ENCODE results near the gene CCND2.

The CCND2 gene

DNA sequence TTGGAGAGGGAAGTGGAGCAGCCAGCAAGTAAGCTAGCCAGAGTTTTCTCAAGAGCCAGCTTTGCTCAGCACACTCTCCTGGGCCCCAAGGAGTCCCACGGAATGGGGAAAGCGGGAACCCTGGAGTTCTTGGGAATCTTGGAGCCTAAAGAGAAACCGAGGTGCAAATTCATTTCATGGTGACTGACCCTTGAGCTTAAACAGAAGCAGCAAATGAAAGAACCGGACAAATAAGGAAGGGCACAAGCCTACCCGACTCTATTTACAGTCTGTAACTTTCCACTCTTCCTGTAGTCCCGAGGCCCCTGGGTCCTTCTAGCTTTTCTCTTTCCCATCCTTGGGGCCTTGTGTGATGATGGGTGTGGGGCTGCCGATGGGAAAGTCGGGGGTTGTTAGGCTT, 29.3 kb downstream of the CCND2 start:
- no peak for DNase-seq (ENCODE audit: low spot score)
- in situ Hi-C loops (cut with MboI; ENCODE audit: low sequenced_read_pairs, unreplicated experiment), result loop anchor here (10.0 kb wide), 1 partner anchor 408 kb away; no protein-coding TSS in a partner anchor
- TF ChIP-seq, protein P1, sequence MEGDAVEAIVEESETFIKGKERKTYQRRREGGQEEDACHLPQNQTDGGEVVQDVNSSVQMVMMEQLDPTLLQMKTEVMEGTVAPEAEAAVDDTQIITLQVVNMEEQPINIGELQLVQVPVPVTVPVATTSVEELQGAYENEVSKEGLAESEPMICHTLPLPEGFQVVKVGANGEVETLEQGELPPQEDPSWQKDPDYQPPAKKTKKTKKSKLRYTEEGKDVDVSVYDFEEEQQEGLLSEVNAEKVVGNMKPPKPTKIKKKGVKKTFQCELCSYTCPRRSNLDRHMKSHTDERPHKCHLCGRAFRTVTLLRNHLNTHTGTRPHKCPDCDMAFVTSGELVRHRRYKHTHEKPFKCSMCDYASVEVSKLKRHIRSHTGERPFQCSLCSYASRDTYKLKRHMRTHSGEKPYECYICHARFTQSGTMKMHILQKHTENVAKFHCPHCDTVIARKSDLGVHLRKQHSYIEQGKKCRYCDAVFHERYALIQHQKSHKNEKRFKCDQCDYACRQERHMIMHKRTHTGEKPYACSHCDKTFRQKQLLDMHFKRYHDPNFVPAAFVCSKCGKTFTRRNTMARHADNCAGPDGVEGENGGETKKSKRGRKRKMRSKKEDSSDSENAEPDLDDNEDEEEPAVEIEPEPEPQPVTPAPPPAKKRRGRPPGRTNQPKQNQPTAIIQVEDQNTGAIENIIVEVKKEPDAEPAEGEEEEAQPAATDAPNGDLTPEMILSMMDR (IDR thresholded peaks at IDR 0.05; ENCODE audit: borderline replicate concordance, control extremely low read depth, extremely low read depth, insufficient read depth, missing control alignments), result no peak

DNA sequence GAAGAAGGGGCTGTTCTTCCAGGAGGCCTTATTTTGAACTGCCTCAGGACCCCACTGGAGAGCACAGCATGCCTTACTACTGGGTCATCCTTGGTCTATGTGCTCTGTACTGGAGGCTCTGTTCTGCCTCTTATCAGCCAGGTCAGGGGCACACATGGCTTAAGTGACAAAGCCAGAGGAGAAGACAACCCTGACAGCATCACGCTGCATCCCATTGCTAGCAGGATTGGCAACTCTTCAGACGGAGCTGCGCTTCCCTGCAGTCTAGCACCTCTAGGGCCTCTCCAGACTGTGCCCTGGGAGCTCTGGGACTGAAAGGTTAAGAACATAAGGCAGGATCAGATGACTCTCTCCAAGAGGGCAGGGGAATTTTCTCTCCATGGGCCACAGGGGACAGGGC, 30.2 kb downstream of the CCND2 start:
- TF ChIP-seq, protein P1 (IDR thresholded peaks at IDR 0.05; ENCODE audit: borderline replicate concordance, control extremely low read depth, extremely low read depth, insufficient read depth, missing control alignments), result no peak
- DNase-seq (ENCODE audit: low spot score), result no peak
- in situ Hi-C loops (cut with MboI; ENCODE audit: low sequenced_read_pairs, unreplicated experiment), result loop anchor here (10.0 kb wide), 1 partner anchor 409 kb away; no protein-coding TSS in a partner anchor

DNA sequence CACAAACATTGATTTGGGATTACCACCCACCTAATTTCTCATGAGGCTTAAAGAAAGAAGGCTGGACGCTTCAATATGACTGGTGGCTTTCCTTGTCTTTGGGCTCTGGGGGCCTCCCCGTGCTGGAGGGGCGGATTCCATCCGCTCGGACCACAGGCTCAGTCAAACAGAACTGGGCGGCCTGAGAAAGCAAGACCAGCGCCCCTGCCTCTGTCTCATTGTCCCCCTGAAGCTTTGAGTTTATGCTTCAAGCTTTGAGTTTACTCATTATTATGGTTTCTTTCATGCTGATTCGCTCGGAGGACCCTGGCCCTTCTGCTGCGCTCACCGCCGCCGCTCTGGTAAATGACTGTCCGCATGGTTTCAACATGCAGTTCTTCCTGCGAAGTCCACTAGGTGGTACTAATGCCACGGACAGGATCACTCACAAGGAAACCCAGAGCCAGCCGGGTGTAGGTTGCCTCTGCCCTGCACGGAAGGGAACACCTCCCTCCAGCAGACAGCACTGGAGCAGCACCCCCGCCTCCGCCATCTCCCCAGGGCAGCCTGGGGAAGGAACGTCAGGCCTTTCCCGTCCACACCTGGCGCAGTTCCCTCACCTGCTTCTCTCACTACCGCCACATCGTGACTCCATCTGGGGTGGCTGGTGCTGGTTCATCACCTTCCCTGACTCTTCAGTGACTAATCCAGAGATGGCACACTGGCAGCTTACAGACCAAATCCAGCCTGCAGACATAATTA, 34.2 kb downstream of the CCND2 start:
- TF ChIP-seq, protein P1 (IDR thresholded peaks at IDR 0.05; ENCODE audit: borderline replicate concordance, control extremely low read depth, extremely low read depth, insufficient read depth, missing control alignments), result no peak
- peak; percentile 65 for DNase-seq (ENCODE audit: low spot score)
- in situ Hi-C loops (cut with MboI; ENCODE audit: low sequenced_read_pairs, unreplicated experiment), result loop anchor here (10.0 kb wide), 1 partner anchor 413 kb away; no protein-coding TSS in a partner anchor

DNA sequence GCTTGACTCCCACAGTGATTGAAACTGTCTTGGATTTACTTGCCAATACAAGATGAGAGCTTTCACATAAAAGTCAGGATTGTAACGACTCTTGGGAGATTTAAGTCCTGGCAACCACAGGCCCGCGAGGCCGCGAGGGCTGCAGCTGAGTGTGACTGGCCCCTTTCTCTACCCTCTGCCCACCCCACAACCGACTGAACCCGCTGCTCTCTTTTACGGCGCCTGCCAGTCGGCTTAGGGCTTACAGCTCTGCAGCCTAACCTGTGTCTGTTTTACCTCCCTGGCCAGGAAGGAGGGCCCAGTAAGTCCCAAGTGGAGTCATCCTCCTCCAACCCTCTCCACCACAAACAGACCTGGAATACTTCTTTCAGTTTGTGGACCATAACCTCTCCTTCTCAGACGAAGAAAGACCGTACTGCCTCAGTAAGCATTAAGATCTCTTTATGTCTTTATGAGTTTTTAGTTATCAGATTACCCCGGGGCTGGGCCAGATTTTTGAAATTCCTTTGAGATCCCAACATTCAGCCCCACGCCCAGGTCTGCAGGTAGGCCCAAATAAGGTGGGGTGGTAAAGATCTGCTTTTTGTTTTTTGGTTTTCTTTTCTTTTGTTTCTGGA, 34.9 kb downstream of the CCND2 start:
- TF ChIP-seq, protein P1 (IDR thresholded peaks at IDR 0.05; ENCODE audit: borderline replicate concordance, control extremely low read depth, extremely low read depth, insufficient read depth, missing control alignments), result no peak
- no peak for DNase-seq (ENCODE audit: low spot score)
- in situ Hi-C loops (cut with MboI; ENCODE audit: low sequenced_read_pairs, unreplicated experiment), result loop anchor here (10.0 kb wide), 1 partner anchor 414 kb away; no protein-coding TSS in a partner anchor

DNA sequence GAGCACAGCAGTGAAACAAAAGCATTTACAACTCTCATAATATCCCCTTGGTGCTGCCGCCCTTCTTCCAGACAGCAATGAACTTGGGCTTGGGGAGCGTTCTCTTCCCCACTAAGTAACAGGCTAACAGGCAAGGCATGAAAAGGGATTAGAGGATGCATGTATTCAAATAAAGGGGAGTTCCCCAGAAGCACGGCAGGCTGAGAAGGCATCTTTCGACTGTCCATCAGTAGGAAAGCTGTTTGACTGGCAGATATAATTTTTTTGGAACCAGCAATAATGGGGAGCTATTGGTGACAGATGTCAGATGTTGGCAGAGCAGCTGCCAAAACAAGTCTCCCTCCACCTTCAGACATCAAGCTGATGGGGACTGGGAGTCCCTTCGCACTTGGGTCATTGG, 38.2 kb downstream of the CCND2 start:
- TF ChIP-seq, protein P1 (IDR thresholded peaks at IDR 0.05; ENCODE audit: borderline replicate concordance, control extremely low read depth, extremely low read depth, insufficient read depth, missing control alignments), result no peak
- DNase-seq (ENCODE audit: low spot score), result no peak
- in situ Hi-C loops (cut with MboI; ENCODE audit: low sequenced_read_pairs, unreplicated experiment), result no loop called here

DNA sequence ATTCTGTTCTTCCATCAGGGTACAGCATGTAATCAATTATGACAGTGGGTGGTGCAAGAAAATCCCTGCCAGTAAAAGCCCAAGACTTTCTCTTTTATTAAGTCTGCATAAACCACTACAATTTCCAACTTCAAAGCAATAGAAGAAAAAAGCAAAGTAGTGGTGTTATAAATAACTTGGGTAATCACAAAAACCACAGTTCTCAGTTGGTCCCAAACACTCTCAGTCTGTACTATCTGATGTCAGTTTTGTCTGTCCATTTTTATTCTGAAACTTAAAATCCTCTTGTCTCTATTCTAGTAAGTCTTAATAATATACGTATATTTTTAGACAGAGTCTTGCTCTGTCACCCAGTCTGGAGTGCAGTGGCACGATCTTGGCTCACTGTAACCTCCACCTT, 38.7 kb downstream of the CCND2 start:
- TF ChIP-seq, protein P1 (IDR thresholded peaks at IDR 0.05; ENCODE audit: borderline replicate concordance, control extremely low read depth, extremely low read depth, insufficient read depth, missing control alignments), result no peak
- in situ Hi-C loops (cut with MboI; ENCODE audit: low sequenced_read_pairs, unreplicated experiment), result no loop called here
- no peak for DNase-seq (ENCODE audit: low spot score)

Measured in GM13976 (cell line).